HTERT RPE-1 (cell line): ENCODE measurements around the gene GLI3.
"Not testable (repeated sequence)": the region's sequence is repeated elsewhere in the genome, so short reads cannot be mapped to it uniquely, and the experiment has no call there.

Source experiments
- in situ Hi-C: fragments of 300-500 bp; cut with MboI; formaldehyde crosslinking; loops from 4 replicates; pipeline ENCODE4 v1.14.3; 2020; ENCODE audit warnings: low sequenced_read_pairs

GLI3 gene

DNA sequence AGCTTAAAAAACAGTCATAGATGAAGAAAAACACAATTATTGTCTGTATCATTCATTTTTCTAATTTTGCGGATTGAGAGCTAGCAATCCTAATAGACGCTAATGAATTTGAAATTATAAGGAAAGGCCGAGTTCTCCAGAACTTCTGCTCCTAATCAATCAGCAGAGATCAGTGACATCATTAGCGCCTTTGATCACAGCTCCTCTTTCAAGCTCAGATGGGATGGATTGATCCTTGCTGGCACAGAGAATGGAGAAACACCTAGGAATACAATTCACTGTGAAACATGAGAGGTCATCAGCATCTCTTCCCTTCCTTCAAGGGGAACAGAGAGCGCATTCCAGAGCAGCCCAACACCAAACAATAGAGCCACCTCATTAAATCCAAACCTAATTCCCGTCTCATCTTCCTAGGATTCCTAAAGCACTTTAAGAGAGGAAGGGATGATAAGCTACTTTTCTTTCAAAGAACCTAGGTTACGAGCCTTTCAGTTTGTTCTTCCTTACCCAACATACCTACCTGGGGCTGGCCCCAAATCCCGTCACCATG lies 24.4 kb downstream of the GLI3 start:
- in situ Hi-C loops: no loop called here

DNA sequence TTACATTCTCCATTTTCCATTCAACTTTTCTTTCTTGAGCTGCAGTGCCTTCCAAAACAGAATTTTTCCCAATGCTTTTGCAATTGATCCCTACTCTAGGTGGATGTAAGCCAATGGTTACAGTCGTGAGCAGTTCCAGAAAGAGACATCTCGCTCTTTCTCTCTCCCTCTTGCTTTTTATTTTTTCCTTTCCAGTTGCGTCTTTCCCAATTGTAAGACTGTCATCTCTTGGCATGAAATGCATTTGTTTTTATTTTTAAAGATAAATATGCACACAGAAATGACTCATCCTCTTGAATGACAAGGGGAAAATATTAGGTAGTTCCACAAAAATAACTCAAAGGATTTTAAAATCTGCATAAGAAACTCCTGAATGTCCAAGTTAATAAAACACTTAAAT lies 25.1 kb downstream of the GLI3 start:
- in situ Hi-C loops: no loop called here

DNA sequence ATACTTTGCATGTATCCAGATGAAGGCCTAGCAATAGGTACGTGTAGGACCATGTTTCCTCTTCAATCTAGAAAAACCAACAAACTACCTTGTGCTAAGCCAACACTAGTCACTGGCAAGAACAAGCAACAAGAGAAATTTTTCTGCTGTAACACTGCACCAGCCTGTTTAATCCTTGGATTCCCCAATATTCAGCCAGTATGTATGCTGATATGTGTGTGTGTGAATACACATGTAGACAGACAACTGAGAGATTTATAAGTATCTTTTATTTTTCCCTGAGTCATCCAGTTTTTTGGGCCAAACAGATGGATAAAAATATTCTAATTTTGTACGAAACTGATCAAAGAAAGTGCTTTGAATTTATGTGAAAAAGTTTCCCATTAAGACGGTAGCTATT lies 26.2 kb downstream of the GLI3 start:
- in situ Hi-C loops: no loop called here

DNA sequence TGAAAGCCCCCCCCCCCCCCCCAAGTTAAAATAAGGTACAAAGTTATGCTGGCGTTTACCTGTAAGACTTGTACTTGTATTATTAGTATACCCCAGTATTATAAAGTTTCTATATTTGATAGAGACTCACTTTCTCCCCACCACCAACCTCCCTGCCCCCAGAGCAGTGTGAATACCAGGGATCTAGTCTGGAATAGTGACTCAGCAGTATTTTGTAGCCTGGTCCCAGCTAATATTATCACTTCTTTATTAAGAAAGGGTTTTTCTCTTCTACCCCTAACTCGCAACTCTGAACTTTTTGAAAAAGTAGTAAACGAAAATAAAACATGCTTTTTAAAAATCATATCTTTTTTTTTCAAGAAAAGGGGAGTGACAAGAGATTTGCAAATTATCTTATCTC lies 26.7 kb downstream of the GLI3 start:
- in situ Hi-C loops: no loop called here

DNA sequence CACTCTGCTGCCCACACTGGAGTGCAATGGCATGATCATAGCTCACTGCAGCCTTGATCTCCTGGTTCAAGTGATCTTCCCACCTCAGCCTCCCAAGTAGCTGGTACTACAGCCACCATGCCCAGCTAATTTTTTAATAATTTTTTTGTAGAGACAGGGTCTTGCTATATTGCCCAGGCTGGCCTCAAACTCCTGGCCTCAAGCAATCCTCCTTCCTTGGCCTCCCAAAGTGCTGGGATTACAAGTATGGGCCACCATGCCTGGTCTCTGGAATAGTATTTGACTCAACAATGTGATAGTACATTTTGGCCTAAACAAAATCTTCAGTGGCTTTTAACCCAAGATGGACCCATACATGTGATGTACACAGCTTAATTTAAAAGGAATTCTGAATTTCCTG lies 27.9 kb downstream of the GLI3 start:
- in situ Hi-C loops: not testable (repeated sequence)

DNA sequence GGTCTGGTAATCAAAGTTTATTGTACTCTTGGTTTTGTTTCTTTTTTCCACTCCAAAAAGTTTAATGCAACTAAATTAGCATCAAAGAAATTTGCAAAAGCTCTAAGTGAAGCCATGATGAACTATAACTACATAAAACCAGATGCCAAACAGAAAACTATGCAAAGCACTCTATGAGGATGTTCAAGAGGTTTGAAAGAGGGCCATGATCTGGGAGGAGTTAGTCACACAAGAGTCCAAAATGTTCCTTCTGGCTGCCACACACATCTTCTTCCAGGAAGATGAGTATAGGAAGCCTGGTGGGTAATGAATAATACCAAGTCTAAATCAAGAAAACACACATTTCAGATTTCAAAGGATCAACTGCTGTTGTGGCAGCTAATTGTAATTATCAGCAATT lies 28.4 kb downstream of the GLI3 start:
- in situ Hi-C loops: no loop called here

DNA sequence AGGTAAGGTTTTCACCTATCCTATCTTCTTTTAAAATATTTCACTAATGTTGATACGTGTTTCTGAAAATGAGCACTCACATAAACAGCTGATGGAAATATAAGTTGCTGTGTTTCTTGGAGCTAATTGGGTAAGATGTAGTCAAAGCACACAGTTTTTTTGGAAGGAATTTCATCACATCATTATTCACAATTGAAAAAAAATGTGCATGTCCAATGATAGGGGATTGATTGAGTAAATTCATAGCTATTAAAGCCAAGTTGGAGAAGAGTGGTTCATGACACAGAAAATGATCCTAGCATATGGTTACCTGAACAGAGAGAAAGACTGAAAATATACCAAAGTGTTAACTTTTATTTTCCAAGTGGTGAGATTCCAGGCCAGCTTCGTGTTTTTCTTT lies 29.6 kb downstream of the GLI3 start:
- in situ Hi-C loops: no loop called here

DNA sequence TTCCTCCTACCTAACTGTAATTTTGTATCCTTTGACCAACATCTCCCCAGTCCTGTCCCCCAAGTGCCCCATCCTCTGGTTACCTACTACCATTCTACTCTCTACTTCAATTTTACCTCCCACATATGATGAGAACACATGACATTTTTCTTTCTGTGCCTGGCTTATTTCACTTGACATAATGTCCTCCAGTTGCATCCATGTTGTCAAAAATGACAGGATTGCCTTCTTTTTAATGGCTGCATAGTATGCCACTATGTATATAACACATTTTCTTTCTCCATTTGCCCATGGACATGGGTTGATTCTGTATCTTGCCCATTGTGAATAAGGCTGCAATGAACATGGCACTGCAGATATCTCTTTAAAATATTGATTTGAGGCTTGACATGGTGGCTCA lies 33.7 kb downstream of the GLI3 start:
- in situ Hi-C loops: no loop called here

DNA sequence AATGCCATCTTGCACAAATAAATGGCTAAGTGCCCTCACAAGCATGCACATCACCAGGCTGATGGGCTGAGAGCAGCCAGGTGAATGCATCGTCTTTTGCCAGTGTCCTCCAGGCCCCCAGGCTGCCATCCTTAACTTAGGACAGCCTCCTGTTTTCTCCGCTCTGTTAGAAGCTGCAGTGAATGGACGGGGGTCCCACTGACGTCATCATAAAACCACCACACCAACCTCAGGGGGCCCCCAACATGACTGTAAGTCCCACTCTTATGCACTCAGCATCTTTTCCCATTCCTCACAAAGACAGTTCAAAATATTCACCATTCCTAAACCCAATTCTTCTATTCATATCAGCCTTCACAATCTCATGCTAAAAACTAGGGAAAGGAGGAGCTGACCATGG lies 34.4 kb downstream of the GLI3 start:
- in situ Hi-C loops: no loop called here

DNA sequence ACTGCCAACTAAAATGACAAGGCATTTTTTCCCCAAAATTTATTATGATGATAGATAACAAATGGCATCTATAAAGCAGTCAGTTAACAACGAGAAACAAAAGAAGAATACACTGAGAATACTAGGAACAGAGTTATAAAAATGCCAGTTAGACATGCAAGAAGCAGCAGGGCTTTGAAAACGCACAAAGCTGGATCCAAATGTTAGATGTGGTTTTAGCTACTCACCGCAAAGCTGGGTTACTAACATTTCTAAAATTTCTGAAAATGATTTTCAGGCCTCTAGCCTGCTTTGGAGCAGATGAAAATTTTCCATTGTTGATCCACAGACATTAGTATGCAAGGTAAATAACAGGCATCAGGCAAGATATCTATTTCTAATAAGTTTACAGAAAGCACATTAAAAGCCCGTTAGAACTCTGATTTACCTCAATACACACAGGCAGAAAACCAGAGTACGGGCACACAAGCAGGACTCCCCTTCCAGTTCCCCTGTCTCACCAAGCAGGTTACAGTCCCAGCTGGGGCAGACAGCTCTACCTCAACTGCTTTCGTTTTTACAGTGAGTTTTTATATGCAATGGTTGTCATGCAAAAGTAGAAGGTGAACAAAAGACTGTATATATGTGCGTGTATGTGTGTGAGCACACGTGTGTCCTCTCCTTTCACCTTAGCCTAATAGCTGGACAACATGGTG lies 37.9 kb downstream of the GLI3 start:
- in situ Hi-C loops: no loop called here

DNA sequence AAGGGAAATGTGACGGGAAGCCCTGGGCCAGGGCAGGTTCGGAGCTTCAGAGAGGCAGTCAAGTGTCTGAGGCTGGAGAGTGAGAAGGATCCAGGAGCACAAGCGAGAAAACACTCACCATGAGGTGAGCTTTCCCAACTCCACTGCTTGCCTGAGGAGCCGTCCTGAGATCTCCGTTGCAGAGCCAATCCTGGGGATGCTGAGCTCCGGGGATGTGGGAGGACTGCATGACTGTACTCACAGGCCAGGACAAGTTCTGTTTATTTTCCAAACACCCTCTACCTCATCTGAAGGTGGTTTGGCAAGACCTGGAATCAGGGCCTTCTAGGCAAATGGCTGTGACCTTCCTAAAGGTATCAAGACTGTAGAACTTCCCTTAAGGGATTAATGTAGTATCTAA lies 38.7 kb downstream of the GLI3 start:
- in situ Hi-C loops: no loop called here

DNA sequence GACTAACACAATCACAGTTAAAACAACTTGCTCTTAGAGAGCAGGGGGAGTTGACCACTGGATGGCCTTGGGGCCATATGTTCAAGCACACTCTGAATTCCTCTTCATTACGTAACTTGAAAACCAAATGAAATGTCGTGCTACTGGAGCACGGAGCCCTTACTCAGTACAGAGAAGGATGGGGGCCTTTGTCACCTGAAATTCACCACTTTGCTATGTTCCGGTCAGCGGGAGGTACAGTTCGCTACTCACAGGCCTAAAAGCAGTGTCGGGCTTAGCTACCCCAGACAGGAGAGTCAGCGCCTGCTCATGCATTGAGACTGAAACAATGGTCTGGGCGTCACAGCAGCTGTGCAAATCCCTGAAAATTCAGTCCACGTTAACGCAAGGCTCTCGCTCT lies 39.6 kb downstream of the GLI3 start:
- in situ Hi-C loops: no loop called here

DNA sequence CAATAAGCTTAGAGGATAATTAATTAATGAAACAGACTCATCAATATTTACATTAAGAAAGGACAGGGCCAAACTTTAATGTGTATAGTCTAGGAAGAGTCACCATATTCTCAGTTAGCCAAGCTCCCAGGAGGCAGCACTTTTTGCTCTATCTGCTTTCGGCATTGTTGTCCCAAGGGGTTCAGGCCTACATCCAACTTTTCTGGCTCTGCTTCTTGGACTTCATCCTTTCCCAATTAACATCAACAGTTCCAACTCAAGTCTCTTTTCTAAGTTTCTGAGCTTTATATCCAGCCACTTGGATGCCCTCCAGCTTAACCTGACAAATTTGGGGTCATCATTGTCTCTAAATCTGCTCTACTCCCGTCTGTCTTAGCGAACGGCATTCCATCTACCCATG lies 42.8 kb downstream of the GLI3 start:
- in situ Hi-C loops: no loop called here

DNA sequence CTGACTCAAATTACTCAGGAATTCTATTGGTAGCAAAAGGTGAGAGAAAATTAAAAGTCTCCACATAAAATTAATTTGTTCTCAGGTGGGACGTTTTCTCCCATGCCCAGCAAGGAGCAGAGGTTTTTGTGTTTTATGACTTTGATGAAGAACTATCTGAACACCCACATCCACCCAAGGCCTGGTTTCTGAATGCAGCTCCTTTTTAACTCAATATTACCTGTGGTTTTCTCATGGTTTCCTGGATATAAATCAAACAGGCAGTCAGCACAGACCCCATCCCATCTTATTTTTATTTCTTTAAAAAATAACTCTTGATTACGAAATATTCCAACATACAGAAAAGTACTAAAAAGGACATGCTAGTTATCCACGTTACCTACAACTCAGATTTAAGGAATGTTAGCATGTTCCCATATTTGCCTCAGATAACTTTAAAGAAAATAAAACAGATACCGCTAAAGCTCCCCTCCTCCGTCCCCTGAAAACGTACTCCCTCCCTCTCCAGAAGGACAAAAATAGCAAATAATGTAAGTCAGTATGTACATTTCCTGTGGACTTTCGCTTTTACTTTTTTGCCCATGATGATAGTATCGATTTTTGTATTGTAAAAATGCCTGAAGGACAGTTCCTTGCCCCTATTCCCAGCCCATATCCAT lies 43.4 kb downstream of the GLI3 start:
- in situ Hi-C loops: no loop called here

DNA sequence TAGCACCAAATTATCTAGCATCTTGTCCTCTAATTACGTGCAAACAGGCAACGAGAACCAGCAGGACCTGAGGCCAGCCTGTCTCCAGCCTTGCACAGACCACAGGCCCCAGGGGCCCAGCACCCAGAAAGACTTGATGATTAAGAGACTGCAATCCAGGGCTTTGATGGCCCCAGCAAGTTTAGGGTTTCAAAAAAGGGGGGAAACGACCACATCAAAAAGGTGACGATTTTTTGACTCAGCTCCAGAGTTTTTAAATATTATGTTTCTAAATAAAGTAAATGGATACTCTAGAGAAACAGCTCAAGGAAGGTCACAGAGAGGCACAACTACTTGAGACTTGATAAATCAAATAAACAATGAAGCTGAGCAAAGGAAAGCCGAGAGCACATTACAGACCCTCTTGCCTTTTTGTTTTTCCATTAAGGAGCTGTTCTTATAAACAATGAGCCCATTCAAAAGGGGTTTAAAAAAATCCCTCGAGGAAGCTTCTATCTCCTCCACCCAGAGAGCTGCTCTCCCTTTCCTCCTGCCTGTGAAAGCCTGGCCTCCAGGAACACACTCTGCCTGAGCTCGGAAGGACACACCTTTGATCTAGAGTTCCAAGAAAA lies 44.1 kb downstream of the GLI3 start:
- in situ Hi-C loops: no loop called here

DNA sequence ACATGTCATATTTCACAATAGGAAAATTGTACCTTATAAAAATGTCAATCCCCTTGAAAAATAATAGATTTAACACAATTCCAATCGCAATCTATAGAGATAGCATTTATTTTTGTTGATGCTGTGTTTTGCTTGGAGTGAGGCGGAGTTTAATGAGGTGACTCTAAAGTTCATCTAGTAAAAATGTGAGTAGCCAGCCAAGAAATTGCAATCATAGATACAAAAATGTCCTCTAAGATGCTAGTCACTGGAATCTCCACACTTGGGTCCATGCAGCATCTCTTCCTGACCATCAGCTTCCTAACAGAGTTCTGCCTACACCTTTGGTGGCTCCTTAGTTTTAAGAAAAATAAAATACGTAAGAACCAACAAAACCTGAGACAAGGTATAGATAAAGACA lies 44.9 kb downstream of the GLI3 start:
- in situ Hi-C loops: no loop called here

DNA sequence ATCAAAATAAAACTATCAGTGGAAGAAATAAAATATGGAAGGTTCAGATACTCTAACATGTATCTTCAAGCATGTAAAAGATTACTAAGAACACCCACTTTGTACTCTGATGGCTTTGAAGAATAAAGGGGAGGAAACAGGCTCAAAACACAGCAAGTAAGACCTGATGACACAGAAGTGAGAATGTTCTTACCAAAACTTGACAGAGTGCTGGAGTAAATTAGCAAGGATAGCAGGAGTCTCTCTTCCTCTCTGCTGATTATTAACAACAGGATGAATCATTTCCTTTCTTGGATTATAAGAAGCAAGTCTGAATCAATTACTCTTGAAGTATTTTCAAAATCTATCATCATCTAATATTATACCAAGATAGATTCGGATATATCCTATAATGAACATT lies 47.5 kb downstream of the GLI3 start:
- in situ Hi-C loops: no loop called here

DNA sequence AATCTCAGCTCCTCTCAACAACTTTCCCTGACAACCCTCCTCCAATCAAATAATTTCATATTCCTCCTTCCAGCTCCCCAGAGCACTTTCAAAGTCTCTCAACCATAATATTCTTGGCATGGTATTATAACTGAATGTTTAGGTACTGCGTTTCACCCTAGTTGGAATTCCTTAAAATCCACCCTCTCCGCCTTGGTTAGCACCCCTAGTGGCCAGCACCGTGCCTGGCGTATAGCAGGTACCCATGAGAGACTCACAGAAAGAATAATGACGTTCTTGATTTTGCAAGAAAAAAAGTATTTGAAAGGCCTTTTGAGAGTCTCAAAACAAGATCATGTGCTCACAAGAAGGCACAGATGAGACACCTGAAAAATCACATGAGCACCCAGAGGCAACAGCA lies 50.9 kb downstream of the GLI3 start:
- in situ Hi-C loops: no loop called here

DNA sequence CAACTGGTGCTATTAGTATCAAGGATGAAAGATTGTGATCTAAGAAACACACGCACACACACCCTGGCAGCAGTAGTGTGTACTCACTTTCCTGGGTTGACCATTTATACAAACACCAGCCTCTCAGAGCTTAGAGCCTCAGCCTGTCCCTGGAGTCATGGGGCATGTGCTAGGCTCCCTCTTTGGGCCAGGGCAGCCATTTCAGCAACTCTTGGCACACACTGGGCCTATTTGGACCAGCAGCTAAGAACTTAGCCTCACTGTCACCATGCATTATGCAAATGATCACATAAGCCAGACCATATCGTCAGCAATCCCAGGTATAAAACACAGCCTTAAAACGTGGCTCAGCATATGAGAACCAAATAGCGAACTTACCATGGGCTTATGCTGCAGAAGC lies 51.3 kb downstream of the GLI3 start:
- in situ Hi-C loops: no loop called here

DNA sequence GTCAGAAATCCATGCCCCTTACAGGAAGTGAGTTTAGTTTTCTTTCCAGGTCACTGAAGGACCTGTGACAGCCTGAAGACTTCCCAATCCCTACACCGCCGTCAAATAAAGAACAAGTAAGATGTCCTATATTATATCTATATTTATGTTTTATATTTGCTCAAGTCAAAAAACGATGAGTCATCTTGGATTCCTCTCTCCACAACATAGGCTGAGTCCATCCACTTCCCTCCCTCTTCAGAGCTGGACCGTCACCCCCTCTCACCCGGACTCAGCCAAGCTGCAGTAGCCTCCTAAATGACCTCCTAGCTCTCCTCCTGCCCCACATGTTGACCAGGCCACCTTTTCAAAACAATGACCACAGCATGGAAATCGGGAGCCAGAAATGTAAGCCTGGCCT lies 53.5 kb downstream of the GLI3 start:
- in situ Hi-C loops: no loop called here

DNA sequence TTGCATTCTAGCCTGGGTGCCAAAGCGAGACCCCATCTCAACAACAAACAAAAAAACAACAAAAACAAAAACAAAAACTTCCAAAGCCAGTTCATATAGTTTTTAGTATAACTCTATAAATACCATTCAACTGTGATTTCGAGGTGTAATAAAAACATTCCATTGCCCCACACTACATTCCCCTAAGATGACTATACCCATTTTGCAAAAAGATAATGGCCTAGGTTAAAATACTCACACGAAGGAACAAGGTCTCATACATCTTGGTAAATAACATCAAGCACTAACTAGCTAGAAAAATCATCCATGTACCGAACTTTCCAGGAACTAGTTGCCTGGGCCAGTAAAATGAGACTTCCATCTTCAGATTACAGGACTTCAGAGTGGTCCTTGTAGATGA lies 55.4 kb downstream of the GLI3 start:
- in situ Hi-C loops: no loop called here

DNA sequence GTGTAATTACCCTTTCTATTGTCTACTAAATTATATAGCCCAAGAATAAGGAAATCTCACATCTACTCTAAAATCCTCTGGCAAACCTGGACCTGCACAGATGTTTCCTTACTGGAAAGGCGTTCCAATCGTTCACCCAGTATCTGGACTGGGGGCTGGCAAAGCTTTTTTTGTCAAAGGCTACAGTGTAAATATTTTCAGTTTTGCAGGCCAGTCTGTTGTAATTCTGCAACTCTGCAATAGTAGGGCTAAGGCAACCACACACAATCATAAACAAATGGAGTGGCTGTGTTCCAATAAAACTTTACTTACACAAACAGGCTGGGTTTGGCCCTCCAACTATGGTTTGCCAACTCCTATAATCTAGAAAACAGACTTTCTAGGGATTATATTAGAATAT lies 56.2 kb downstream of the GLI3 start:
- in situ Hi-C loops: no loop called here
